HL-60 (cell line): Measurements from ENCODE around the gene AKR1C2.
"Not testable (repeated sequence)": the region's sequence is repeated elsewhere in the genome, so short reads cannot be mapped to it uniquely, and the experiment has no call there.

Experiments
- POLR2AphosphoS5 ChIP-seq: IDR thresholded peaks from 2 replicates; pipeline ENCODE4 v1.6.1; 2012; ENCODE audit warnings: low read depth
- TF ChIP-seq, protein P1 (sequence below): IDR thresholded peaks from one replicate; pipeline ENCODE4 v1.5.1; 2011; ENCODE audit warnings: low read length, control low read depth, inconsistent platforms; ENCODE audit not compliant: insufficient read depth
- TF ChIP-seq, protein P2 (sequence below): IDR thresholded peaks from 2 replicates; pipeline ENCODE4 v1.6.1; 2012; ENCODE audit warnings: low read depth; ENCODE audit not compliant: insufficient replicate concordance

DNA sequence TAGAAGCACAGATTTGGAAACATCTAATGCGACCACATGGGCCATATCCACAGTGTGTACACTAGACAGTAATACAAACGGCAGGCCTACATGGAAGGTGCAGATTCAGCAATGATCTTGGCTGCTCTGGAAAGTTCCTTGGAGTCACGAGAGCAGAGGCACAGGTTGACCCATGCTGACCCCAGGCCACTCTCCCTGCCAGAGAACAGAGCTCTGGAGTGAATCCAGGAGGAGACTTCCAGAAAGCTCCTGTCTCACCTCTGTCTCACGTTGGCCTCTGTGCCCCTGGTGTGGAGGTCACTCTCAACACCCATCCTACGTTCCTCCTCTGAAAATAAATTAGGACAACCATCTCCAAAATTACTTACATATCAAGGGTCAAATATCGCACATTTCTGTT is 12.2 kb downstream of the AKR1C2 start:
- TF ChIP-seq, protein P1, sequence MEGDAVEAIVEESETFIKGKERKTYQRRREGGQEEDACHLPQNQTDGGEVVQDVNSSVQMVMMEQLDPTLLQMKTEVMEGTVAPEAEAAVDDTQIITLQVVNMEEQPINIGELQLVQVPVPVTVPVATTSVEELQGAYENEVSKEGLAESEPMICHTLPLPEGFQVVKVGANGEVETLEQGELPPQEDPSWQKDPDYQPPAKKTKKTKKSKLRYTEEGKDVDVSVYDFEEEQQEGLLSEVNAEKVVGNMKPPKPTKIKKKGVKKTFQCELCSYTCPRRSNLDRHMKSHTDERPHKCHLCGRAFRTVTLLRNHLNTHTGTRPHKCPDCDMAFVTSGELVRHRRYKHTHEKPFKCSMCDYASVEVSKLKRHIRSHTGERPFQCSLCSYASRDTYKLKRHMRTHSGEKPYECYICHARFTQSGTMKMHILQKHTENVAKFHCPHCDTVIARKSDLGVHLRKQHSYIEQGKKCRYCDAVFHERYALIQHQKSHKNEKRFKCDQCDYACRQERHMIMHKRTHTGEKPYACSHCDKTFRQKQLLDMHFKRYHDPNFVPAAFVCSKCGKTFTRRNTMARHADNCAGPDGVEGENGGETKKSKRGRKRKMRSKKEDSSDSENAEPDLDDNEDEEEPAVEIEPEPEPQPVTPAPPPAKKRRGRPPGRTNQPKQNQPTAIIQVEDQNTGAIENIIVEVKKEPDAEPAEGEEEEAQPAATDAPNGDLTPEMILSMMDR, result not testable (repeated sequence)
- TF ChIP-seq, protein P2, sequence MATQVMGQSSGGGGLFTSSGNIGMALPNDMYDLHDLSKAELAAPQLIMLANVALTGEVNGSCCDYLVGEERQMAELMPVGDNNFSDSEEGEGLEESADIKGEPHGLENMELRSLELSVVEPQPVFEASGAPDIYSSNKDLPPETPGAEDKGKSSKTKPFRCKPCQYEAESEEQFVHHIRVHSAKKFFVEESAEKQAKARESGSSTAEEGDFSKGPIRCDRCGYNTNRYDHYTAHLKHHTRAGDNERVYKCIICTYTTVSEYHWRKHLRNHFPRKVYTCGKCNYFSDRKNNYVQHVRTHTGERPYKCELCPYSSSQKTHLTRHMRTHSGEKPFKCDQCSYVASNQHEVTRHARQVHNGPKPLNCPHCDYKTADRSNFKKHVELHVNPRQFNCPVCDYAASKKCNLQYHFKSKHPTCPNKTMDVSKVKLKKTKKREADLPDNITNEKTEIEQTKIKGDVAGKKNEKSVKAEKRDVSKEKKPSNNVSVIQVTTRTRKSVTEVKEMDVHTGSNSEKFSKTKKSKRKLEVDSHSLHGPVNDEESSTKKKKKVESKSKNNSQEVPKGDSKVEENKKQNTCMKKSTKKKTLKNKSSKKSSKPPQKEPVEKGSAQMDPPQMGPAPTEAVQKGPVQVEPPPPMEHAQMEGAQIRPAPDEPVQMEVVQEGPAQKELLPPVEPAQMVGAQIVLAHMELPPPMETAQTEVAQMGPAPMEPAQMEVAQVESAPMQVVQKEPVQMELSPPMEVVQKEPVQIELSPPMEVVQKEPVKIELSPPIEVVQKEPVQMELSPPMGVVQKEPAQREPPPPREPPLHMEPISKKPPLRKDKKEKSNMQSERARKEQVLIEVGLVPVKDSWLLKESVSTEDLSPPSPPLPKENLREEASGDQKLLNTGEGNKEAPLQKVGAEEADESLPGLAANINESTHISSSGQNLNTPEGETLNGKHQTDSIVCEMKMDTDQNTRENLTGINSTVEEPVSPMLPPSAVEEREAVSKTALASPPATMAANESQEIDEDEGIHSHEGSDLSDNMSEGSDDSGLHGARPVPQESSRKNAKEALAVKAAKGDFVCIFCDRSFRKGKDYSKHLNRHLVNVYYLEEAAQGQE, result not testable (repeated sequence)
- TF ChIP-seq POLR2AphosphoS5, result not testable (repeated sequence)
